A673 (cell line): Measurements from ENCODE around the gene UNC5A.

Experiments used
- CTCF ChIP-seq: fragments of 300-800, 200-600 bp; sonication (generic); conservative IDR thresholded peaks from 2 replicates; pipeline ENCODE4 v1.5.1; 2017; ENCODE audit warnings: low read depth, mild to moderate bottlenecking, antibody characterized with exemption, low read length, moderate library complexity, mixed read lengths
- EZH2 ChIP-seq: fragments of 200-600 bp; sonication (generic); IDR thresholded peaks from 2 replicates; pipeline ENCODE4 v1.6.1; 2017; ENCODE audit warnings: borderline replicate concordance, low read depth, mild to moderate bottlenecking, mixed read lengths, antibody characterized with exemption, low read length; ENCODE audit not compliant: poor library complexity, severe bottlenecking

GRCh38 chr5:176881816-176882566, 71.6 kb downstream of the UNC5A start:
- TF ChIP-seq CTCF = no peak
- no peak for TF ChIP-seq EZH2
